ENCODE measurements around the gene SP8.
"Not testable (repeated sequence)": the region's sequence is repeated elsewhere in the genome, so short reads cannot be mapped to it uniquely, and the experiment has no call there.

The SP8 gene

DNA sequence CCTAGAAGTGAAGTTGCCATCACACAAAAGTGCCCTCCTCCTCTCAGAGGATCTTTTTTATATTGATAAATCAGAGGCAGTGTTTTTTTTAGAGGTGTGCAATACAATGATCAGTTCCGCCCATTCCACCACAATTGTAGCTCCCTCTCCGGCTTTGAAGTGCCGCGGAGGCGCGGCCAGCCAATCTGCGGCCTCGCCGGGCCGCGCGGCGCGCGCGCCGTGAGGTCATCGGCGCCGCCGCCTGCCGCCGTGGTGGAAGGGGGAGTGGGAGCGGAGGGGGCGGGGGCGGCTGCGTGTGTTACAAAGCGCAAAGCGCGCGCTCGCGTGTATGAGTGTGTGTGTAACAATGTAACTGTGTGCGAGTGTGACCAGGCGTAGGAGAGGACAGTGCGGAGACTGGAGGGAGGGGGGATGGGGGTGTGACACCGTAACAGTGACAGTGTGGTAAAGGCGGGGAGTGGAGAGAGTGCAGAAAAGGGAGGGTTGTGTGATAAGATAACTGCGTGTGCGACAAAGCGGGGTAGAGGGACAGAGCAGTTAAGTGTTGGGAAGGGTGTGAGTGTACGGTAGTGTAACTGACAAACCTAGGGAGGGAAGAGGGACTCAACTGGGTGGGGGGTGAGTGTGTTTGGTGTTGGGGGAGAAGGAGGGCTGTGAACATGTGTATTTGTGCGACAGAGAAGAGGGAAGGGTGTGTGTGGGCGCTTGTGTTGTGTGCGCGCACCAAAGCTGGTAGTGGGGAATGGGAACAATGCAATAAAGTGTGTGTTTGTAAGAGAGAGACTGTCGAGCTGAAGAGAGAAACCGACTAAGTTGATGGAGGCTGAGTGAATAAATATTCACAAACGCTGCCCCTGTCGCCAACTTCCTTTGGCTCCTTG, at the start of gene SP8:
Gene SP8, minus strand, starts transcription at position 108 of the 881 bp plus-strand sequence. Its CDS starts 88 bp downstream, at position 20.
- Histone ChIP-seq H3K4me1 (ENCODE audit: control insufficient read depth in 1 of 2, insufficient read depth in 2 of 2, low read length in 2 of 2) (peaks cover 10 to 16% of the 10 kb centered on the region in 2 donors), H3K9ac (ENCODE audit: low read depth in 1 of 2, low read length in 2 of 2) (no peak within 1 kb of the TSS), H3K27ac (ENCODE audit: low read depth, low read length) (no peak within 1 kb of the TSS), H3K9me3 (ENCODE audit: control insufficient read depth in 1 of 2, low read length in 2 of 2) (no peaks in the 10 kb centered on the region), H3K27me3 (ENCODE audit: control insufficient read depth in 1 of 2, insufficient read depth in 2 of 2, low read length in 2 of 2) (peaks cover 70 to 85% of the 10 kb centered on the region in 2 donors), H3K36me3 (ENCODE audit: control insufficient read depth in 1 of 2, insufficient read depth in 2 of 2, low read length in 2 of 2) (no peaks in the 10 kb centered on the region), H3K4me3 (ENCODE audit: low read depth in 1 of 2, low read length in 2 of 2) (peak within 1 kb of the TSS; percentile 60 to 61)

DNA sequence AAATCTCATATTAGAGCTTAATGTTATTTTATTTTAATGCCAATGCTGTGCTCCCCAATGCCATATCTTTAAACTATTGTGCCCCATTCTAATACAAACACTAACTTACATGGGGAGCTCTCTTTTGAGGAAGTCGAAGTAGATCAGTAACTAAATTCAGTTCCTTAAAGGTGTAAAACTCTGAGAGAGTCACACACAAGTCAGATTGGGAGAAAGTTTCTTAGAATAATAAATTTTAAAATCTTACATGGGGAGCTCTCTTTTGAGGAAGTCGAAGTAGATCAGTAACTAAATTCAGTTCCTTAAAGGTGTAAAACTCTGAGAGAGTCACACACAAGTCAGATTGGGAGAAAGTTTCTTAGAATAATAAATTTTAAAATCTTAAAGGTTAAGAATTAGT, 49.7 kb upstream of the SP8 start:
- not testable (repeated sequence) for H3K27ac ChIP-seq (ENCODE audit: low read depth, low read length); H3K36me3 ChIP-seq (ENCODE audit: control insufficient read depth in 1 of 2, insufficient read depth in 2 of 2, low read length in 2 of 2); H3K4me1 ChIP-seq (ENCODE audit: control insufficient read depth in 1 of 2, insufficient read depth in 2 of 2, low read length in 2 of 2); H3K4me3 ChIP-seq (ENCODE audit: low read depth in 1 of 2, low read length in 2 of 2); H3K9me3 ChIP-seq (ENCODE audit: control insufficient read depth in 1 of 2, low read length in 2 of 2); H3K9ac ChIP-seq (ENCODE audit: low read depth in 1 of 2, low read length in 2 of 2); H3K27me3 ChIP-seq (ENCODE audit: control insufficient read depth in 1 of 2, insufficient read depth in 2 of 2, low read length in 2 of 2)

DNA sequence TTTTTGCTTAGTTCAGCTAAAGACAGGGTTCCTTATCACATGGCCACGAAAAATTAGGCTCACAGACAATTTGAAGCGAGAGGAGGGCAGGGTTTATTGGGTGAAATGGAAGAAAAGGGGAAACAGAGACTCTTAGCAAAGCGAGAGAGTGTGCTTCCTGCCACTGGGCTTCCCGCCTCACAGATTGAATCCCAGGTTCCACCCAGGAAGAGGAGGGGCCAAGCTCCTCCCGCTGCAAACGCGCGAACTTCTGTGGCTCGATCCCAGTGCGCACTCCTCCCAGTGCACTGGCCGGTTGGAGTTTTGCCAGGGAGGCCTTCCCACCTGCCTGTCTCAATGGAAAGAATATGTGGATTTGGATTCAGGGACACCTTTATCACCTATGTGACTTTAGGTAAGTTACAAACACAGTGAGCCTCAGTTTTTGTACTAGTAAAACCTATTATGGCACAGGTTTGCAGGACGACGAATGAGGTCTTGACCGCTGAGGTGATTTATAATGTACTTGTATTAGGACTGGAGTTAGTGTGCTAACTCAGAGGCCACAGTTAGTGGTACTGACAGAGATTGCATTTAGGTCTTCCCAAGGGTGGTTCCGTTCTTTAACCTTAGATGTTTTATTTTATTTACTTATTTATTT, 48.5 kb upstream of the SP8 start:
- no peak overlapping the region for H3K4me3 ChIP-seq (ENCODE audit: low read depth in 1 of 2, low read length in 2 of 2)

DNA sequence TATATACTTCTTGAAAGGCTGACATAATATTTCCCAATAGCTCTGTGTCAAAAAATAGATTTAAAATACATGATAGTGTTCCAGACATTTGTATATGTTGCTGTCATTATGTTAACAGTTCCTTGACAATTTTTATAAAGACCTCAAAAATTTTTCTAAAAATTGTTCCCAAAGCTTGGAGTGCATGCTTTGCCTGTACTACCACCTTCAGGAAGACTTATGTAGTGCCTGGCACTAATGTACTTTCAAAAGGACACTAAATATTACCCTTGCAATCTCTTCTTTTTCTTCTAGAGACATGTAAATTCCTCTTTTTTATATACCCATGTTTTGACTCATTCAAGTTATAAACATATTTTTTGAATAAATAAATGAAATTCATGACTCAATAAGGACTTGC, 48.0 kb upstream of the SP8 start:
- no peaks in the 10 kb centered on the region for H3K27me3 ChIP-seq (ENCODE audit: control insufficient read depth in 1 of 2, insufficient read depth in 2 of 2, low read length in 2 of 2)
- no peaks in the 10 kb centered on the region for H3K4me1 ChIP-seq (ENCODE audit: control insufficient read depth in 1 of 2, insufficient read depth in 2 of 2, low read length in 2 of 2)
- no peaks in the 10 kb centered on the region for H3K36me3 ChIP-seq (ENCODE audit: control insufficient read depth in 1 of 2, insufficient read depth in 2 of 2, low read length in 2 of 2)

More for the DNA sequence above, 48.5 kb upstream of the SP8 start:
- Histone ChIP-seq H3K4me1 (ENCODE audit: control insufficient read depth in 1 of 2, insufficient read depth in 2 of 2, low read length in 2 of 2) (no peaks in the 10 kb centered on the region), H3K9ac (ENCODE audit: low read depth in 1 of 2, low read length in 2 of 2) (no peak overlapping the region), H3K9me3 (ENCODE audit: control insufficient read depth in 1 of 2, low read length in 2 of 2) (no peaks in the 10 kb centered on the region), H3K36me3 (ENCODE audit: control insufficient read depth in 1 of 2, insufficient read depth in 2 of 2, low read length in 2 of 2) (no peaks in the 10 kb centered on the region), H3K27me3 (ENCODE audit: control insufficient read depth in 1 of 2, insufficient read depth in 2 of 2, low read length in 2 of 2) (no peaks in the 10 kb centered on the region), H3K27ac (ENCODE audit: low read depth, low read length) (no peak overlapping the region)

DNA sequence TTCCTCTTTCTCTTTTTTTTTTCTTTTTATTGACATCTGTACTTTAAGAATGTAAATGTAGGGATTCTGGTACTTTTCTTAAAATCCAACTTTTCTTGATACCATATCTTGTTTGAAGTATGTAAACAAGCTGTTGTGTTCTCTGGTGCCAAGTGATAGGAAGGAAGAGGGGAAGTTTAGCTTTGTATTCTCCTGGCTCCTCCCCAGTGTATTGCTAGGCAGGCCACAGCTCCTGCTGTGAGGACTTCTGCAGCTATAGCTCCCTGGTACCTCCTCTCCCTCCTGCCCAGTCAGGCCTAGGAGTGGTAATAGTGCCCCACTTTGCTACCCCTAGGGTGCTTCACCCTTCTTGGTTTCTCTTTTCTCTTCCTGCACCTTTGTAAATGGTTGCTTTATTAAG, 45.3 kb upstream of the SP8 start:
- no peaks in the 10 kb centered on the region for H3K36me3 ChIP-seq (ENCODE audit: control insufficient read depth in 1 of 2, insufficient read depth in 2 of 2, low read length in 2 of 2)
- no peaks in the 10 kb centered on the region for H3K4me1 ChIP-seq (ENCODE audit: control insufficient read depth in 1 of 2, insufficient read depth in 2 of 2, low read length in 2 of 2)
- no peak overlapping the region for H3K9ac ChIP-seq (ENCODE audit: low read depth in 1 of 2, low read length in 2 of 2)
- H3K27ac ChIP-seq (ENCODE audit: low read depth, low read length): no peak overlapping the region
- no peaks in the 10 kb centered on the region for H3K27me3 ChIP-seq (ENCODE audit: control insufficient read depth in 1 of 2, insufficient read depth in 2 of 2, low read length in 2 of 2)
- H3K4me3 ChIP-seq (ENCODE audit: low read depth in 1 of 2, low read length in 2 of 2): no peak overlapping the region
- H3K9me3 ChIP-seq (ENCODE audit: control insufficient read depth in 1 of 2, low read length in 2 of 2): no peaks in the 10 kb centered on the region

More for the DNA sequence above, 48.0 kb upstream of the SP8 start:
- Histone ChIP-seq H3K9ac (ENCODE audit: low read depth in 1 of 2, low read length in 2 of 2) (no peak overlapping the region), H3K9me3 (ENCODE audit: control insufficient read depth in 1 of 2, low read length in 2 of 2) (no peaks in the 10 kb centered on the region), H3K27ac (ENCODE audit: low read depth, low read length) (no peak overlapping the region), H3K4me3 (ENCODE audit: low read depth in 1 of 2, low read length in 2 of 2) (no peak overlapping the region)

DNA sequence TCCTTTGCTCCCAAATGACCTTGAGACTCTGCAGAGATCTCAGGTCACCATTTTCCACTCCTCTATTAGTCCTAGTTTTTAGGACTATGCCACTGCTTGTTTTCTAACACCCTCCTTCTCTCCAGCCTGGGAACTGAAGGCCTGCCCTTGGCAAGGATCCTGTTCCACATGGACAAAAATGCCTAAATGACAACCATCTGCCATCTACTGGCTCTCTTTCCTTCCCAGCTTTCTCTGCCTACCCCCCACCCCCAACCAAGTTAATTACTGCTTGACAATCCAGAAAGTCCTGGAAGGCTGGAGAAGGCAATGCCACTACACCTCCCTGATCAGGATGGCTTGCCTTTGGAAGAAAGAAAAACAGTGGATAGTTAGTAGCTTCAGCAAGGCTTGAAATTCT, 44.8 kb upstream of the SP8 start:
- H3K4me1 ChIP-seq (ENCODE audit: control insufficient read depth in 1 of 2, insufficient read depth in 2 of 2, low read length in 2 of 2): no peaks in the 10 kb centered on the region
- H3K27me3 ChIP-seq (ENCODE audit: control insufficient read depth in 1 of 2, insufficient read depth in 2 of 2, low read length in 2 of 2): no peaks in the 10 kb centered on the region
- no peaks in the 10 kb centered on the region for H3K9me3 ChIP-seq (ENCODE audit: control insufficient read depth in 1 of 2, low read length in 2 of 2)
- H3K27ac ChIP-seq (ENCODE audit: low read depth, low read length): no peak overlapping the region
- no peak overlapping the region for H3K4me3 ChIP-seq (ENCODE audit: low read depth in 1 of 2, low read length in 2 of 2)
- no peak overlapping the region for H3K9ac ChIP-seq (ENCODE audit: low read depth in 1 of 2, low read length in 2 of 2)
- no peaks in the 10 kb centered on the region for H3K36me3 ChIP-seq (ENCODE audit: control insufficient read depth in 1 of 2, insufficient read depth in 2 of 2, low read length in 2 of 2)

DNA sequence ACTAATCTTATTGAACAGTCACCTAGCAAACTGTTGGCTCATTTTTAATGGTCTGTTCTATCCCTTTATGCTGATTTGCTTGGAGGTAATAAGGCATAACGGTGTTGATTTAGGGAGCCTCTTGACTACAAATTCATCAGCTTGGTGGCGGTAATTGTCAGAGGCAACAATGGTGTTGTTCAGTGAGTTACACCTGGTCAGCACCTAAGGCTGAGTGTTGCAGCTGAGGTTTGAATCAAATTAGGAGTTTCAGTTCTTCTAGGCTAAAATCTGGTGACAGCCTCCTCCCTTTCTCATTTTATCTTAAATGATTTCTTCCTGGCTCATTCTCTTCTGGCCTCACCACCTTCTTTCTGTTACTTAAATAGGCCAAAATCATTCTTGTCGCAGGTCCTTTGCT, 42.3 kb upstream of the SP8 start:
- H3K36me3 ChIP-seq (ENCODE audit: control insufficient read depth in 1 of 2, insufficient read depth in 2 of 2, low read length in 2 of 2): no peaks in the 10 kb centered on the region
- no peaks in the 10 kb centered on the region for H3K9me3 ChIP-seq (ENCODE audit: control insufficient read depth in 1 of 2, low read length in 2 of 2)
- H3K4me3 ChIP-seq (ENCODE audit: low read depth in 1 of 2, low read length in 2 of 2): no peak overlapping the region
- no peak overlapping the region for H3K9ac ChIP-seq (ENCODE audit: low read depth in 1 of 2, low read length in 2 of 2)
- no peak overlapping the region for H3K27ac ChIP-seq (ENCODE audit: low read depth, low read length)
- no peaks in the 10 kb centered on the region for H3K4me1 ChIP-seq (ENCODE audit: control insufficient read depth in 1 of 2, insufficient read depth in 2 of 2, low read length in 2 of 2)
- H3K27me3 ChIP-seq (ENCODE audit: control insufficient read depth in 1 of 2, insufficient read depth in 2 of 2, low read length in 2 of 2): no peaks in the 10 kb centered on the region

DNA sequence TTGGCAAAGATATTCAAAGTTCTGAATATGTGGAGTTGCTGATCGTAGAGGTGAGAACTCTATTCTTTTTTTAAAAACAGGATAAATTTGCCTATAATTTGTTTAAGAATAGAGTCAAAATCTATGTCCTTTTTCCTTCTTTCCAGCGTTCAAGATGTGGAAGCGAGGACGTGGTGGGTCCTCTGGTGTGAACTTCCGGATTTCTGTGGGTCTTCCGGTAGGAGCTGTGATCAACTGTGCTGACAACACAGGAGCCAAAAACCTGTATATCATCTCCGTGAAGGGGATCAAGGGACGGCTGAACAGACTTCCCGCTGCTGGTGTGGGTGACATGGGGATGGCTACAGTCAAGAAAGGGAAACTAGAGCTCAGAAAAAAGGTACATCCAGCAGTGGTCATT, 40.5 kb upstream of the SP8 start:
- Histone ChIP-seq H3K9ac (ENCODE audit: low read depth in 1 of 2, low read length in 2 of 2) (no peak overlapping the region), H3K27ac (ENCODE audit: low read depth, low read length) (no peak overlapping the region), H3K4me3 (ENCODE audit: low read depth in 1 of 2, low read length in 2 of 2) (no peak overlapping the region), H3K4me1 (ENCODE audit: control insufficient read depth in 1 of 2, insufficient read depth in 2 of 2, low read length in 2 of 2) (no peaks in the 10 kb centered on the region), H3K9me3 (ENCODE audit: control insufficient read depth in 1 of 2, low read length in 2 of 2) (no peaks in the 10 kb centered on the region), H3K27me3 (ENCODE audit: control insufficient read depth in 1 of 2, insufficient read depth in 2 of 2, low read length in 2 of 2) (no peaks in the 10 kb centered on the region), H3K36me3 (ENCODE audit: control insufficient read depth in 1 of 2, insufficient read depth in 2 of 2, low read length in 2 of 2) (no peaks in the 10 kb centered on the region)

DNA sequence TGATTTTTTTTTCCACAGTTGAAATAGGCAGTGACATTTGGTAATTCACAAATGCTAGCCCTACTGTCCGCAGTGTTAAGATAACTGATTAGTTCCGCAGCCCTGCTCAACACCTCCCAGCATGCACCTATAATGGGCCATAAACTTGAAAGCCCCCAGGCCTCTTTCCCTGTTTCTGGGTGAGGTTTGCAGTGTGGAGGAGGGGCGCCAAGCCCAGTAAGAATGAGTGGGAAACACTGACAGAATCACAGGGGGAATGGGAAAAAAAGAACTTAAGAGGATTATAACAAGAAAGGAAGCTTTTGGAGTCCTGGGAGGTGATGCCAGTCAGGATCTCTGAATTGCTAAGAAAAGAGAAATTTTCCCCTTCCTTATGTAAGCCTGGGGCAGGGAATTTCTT, 39.6 kb upstream of the SP8 start:
- no peaks in the 10 kb centered on the region for H3K27me3 ChIP-seq (ENCODE audit: control insufficient read depth in 1 of 2, insufficient read depth in 2 of 2, low read length in 2 of 2)
- H3K9me3 ChIP-seq (ENCODE audit: control insufficient read depth in 1 of 2, low read length in 2 of 2): no peaks in the 10 kb centered on the region
- no peaks in the 10 kb centered on the region for H3K4me1 ChIP-seq (ENCODE audit: control insufficient read depth in 1 of 2, insufficient read depth in 2 of 2, low read length in 2 of 2)
- H3K27ac ChIP-seq (ENCODE audit: low read depth, low read length): no peak overlapping the region
- H3K4me3 ChIP-seq (ENCODE audit: low read depth in 1 of 2, low read length in 2 of 2): no peak overlapping the region
- no peaks in the 10 kb centered on the region for H3K36me3 ChIP-seq (ENCODE audit: control insufficient read depth in 1 of 2, insufficient read depth in 2 of 2, low read length in 2 of 2)
- H3K9ac ChIP-seq (ENCODE audit: low read depth in 1 of 2, low read length in 2 of 2): no peak overlapping the region

DNA sequence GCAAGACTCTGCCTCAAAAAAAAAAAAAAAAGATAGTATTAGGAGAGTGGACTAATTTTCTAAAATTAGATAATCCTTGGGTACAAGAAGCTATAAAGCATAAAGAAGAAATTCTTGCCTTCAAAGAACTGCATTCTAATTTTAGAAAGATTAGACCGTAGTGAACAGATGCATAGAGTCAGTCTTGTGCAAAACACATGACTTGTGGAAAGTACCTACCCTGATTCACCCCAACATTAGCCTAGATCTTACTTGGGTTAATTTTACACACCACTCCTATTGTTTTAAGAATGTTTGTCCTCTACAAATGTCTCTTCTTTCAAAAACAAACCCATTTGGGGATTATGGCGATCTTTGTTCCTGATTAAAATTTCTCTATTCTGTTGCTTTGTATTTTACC, 38.9 kb upstream of the SP8 start:
- no peaks in the 10 kb centered on the region for H3K4me1 ChIP-seq (ENCODE audit: control insufficient read depth in 1 of 2, insufficient read depth in 2 of 2, low read length in 2 of 2)
- no peak overlapping the region for H3K4me3 ChIP-seq (ENCODE audit: low read depth in 1 of 2, low read length in 2 of 2)
- H3K9ac ChIP-seq (ENCODE audit: low read depth in 1 of 2, low read length in 2 of 2): no peak overlapping the region

More for the DNA sequence above, 38.9 kb upstream of the SP8 start:
- Histone ChIP-seq H3K27me3 (ENCODE audit: control insufficient read depth in 1 of 2, insufficient read depth in 2 of 2, low read length in 2 of 2) (no peaks in the 10 kb centered on the region), H3K9me3 (ENCODE audit: control insufficient read depth in 1 of 2, low read length in 2 of 2) (no peaks in the 10 kb centered on the region), H3K36me3 (ENCODE audit: control insufficient read depth in 1 of 2, insufficient read depth in 2 of 2, low read length in 2 of 2) (no peaks in the 10 kb centered on the region), H3K27ac (ENCODE audit: low read depth, low read length) (no peak overlapping the region)

All from duodenal mucosa (tissue), 2 donors.